ENCODE measurements around the gene TRIM9.

The TRIM9 gene

DNA sequence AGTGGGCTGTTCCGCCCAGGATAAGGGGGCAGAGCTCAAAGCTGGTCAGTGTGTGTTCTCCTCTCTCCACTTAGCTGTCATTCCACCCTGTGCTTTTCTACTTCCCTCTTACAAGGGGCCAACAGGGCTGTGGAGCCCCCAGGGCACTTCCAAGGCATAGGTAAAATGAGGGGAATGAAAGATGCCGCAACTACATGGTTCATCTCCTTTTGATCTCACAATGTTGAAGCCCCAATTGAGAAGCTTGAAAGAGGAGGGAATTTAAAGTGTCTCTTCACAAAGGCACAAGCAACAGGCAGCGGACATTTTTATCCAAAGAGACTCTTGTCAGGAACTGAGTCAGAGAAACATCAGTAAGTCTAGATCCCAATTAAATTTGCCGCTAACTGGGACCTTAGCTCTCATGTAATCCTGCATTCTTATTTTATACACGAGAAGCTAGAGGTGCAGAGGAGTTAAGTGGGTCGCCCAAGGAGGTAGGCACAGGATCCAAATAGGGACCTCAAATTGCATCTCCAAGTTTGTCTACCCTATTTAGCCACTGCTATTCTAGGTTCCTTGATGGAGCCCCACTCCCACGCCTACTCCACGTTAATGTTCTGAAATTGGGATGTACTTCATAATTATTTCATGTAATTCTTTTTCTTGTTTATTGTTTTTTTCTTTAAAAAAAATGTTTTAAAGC, 20.1 kb downstream of the TRIM9 start:
- no peak for DNase-seq (ENCODE audit: low spot score)
- TF ChIP-seq, protein P1, sequence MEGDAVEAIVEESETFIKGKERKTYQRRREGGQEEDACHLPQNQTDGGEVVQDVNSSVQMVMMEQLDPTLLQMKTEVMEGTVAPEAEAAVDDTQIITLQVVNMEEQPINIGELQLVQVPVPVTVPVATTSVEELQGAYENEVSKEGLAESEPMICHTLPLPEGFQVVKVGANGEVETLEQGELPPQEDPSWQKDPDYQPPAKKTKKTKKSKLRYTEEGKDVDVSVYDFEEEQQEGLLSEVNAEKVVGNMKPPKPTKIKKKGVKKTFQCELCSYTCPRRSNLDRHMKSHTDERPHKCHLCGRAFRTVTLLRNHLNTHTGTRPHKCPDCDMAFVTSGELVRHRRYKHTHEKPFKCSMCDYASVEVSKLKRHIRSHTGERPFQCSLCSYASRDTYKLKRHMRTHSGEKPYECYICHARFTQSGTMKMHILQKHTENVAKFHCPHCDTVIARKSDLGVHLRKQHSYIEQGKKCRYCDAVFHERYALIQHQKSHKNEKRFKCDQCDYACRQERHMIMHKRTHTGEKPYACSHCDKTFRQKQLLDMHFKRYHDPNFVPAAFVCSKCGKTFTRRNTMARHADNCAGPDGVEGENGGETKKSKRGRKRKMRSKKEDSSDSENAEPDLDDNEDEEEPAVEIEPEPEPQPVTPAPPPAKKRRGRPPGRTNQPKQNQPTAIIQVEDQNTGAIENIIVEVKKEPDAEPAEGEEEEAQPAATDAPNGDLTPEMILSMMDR (IDR thresholded peaks at IDR 0.05; ENCODE audit: extremely low read depth, missing control alignments): no peak

DNA sequence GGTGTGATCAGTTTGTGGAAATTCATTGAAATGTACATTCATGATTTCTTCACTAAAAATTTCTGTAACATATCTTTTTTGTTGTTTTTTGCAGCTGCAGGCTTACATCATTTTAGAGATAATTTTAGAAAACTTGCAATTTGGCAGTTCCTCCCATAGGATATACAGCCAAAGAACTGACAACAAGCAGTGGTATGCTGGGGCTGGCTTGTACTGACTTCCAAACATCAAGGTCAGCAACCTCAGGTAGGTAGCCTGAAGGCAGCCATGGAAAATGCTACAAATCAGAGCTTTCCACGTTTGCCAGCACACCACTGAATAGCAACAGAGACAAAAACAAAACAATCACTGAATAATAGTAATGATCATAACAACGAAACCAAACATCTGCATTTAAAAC, 21.2 kb downstream of the TRIM9 start:
- TF ChIP-seq, protein P1 (IDR thresholded peaks at IDR 0.05; ENCODE audit: extremely low read depth, missing control alignments): no peak
- no peak for DNase-seq (ENCODE audit: low spot score)

DNA sequence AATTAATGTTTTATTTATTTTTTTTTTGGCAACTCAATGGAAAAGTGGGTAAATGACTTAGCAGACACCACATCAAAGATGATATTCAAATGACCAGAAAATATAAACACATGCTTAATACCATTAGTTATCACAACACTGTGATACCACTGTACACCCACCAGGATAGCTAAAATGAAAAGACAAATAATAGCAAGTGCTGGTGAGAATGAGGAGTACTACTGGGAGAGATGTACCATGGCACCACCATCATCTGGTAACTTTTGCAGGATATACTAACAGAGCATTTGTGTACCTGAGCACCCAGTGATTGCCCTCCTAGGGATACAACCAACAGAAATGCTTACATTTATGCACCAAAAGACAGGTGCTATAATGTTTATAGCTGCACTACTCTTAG, 21.9 kb downstream of the TRIM9 start:
- TF ChIP-seq, protein P1 (IDR thresholded peaks at IDR 0.05; ENCODE audit: extremely low read depth, missing control alignments): no peak
- no peak for DNase-seq (ENCODE audit: low spot score)

DNA sequence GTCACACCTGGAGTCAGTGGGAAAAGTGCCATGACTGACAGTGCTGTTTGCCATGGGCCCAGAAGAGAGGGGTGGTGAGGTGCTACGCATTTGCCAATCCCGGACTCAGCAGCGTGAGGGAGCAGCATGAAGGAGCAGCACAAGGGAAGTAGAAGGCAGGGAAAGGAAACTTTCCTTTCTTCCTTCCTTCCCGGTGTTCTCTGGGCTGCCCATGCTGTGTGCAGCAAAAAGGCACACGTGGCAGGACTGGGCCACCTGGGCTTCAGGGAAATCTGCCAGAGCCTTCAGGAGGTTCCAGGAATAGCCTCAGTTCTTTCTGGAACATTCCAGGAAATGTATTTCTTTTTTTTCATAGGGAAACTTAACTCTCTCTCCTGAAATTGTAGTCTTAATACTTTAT, 23.0 kb downstream of the TRIM9 start:
- no peak for DNase-seq (ENCODE audit: low spot score)
- TF ChIP-seq, protein P1 (IDR thresholded peaks at IDR 0.05; ENCODE audit: extremely low read depth, missing control alignments): no peak

DNA sequence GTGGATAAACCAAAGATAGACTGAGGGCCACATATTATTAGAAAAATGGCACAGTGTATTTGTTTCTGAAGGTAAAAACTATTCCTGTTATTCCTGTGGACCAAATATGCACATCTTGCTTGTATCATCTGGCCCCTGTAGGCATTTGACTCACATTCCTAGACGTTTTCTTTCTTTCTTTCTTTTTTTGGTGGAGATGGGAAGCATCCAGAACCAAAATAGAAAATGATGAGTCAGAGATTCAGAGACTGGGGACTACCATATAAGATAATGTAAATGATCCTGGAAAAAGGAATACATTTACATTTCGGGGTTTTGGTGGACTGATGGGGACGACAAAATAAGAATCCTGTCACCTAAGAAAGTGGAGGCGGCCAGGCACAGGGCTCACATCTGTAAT, 24.2 kb downstream of the TRIM9 start:
- DNase-seq (ENCODE audit: low spot score): no peak
- TF ChIP-seq, protein P1 (IDR thresholded peaks at IDR 0.05; ENCODE audit: extremely low read depth, missing control alignments): no peak

DNA sequence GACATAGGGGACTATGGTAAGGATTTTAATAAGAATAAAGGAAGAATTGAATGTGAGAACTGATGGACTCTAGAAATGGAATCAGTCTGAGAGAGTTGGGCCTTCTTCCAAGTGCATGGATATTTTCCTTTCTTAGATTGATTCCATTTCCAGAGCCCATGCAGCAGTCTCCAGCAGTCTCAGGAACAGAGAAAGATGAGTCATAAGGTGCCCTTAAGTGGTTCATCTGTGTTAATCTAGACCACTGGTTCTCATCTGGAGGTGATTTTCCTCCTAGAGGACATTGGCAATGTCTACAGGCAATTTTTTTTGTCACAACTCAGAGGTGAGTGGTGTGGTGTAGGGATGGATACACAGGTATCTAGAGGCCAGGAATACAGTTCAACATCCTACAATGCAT, 25.9 kb downstream of the TRIM9 start:
- TF ChIP-seq, protein P1 (IDR thresholded peaks at IDR 0.05; ENCODE audit: extremely low read depth, missing control alignments): no peak
- no peak for DNase-seq (ENCODE audit: low spot score)

DNA sequence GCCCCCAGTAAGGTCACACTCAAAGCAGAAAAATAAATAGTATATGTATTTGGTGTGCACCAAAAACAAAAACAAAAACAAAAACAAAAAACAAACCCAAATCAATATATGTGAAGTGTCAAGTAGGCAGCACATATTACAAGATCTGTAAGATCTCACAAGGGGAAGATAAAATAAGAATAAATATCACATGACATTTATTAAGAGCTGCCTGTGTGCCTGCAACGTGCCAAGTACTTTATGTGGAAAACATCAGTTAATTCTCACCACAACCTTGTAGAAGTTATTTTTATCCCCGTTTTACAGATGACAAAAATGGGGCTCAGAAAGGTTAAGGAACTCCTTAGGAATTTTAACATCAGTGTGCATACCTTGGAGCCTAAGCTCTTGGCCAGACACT, 26.6 kb downstream of the TRIM9 start:
- DNase-seq (ENCODE audit: low spot score): no peak
- TF ChIP-seq, protein P1 (IDR thresholded peaks at IDR 0.05; ENCODE audit: extremely low read depth, missing control alignments): no peak

Data from GM20000 (cell line).